ENCODE data around the gene PTPRZ1. TPM values are rescaled to one million over a fixed set of nuclear protein-coding genes. Genes with fewer than 3 reads are reported as not detected.

PTPRZ1 gene
- total RNA-seq, 1 experiment from 2014 or later: 105 TPM

GRCh38 chr7:121966276-121966934 is 93.4 kb downstream of the PTPRZ1 start:
- no peak for DNase-seq (ENCODE audit: low spot score)
- TF ChIP-seq MXD4 (CRISPR knock-in tag; IDR thresholded peaks at IDR 0.05; ENCODE audit: borderline replicate concordance) (no peak), AFF4 (CRISPR knock-in tag; IDR thresholded peaks at IDR 0.05; ENCODE audit: borderline replicate concordance) (no peak), E2F1 (CRISPR knock-in tag; IDR thresholded peaks at IDR 0.05) (no peak), ZNF532 (CRISPR knock-in tag; IDR thresholded peaks at IDR 0.05; ENCODE audit: borderline replicate concordance) (no peak), SOX15 (CRISPR knock-in tag; IDR thresholded peaks at IDR 0.05) (no peak), USF2 (CRISPR knock-in tag; IDR thresholded peaks at IDR 0.05) (no peak), CREM (CRISPR knock-in tag; IDR thresholded peaks at IDR 0.05) (no peak), NR2C2 (CRISPR knock-in tag; IDR thresholded peaks at IDR 0.05) (no peak), ERG (CRISPR knock-in tag; IDR thresholded peaks at IDR 0.05) (no peak)
- ATAC-seq: no peak
- H3K9me3 Mint-ChIP-seq: peaks cover 9% of the 10 kb centered on the region
- peak overlapping the region; percentile 89 for H3K27ac Mint-ChIP-seq
- peaks cover 58% of the 10 kb centered on the region for H3K4me1 Mint-ChIP-seq
- H3K4me3 Mint-ChIP-seq: no peak overlapping the region
- H3K36me3 Mint-ChIP-seq: peaks cover 26% of the 10 kb centered on the region
- ChIA-PET POLR2A (no interaction called here), CTCF (interaction anchor here (2.0 kb wide), 1 partner anchor 28 kb away, joined by 6 read pairs; no protein-coding TSS in a partner anchor)
- H3K27me3 Mint-ChIP-seq (ENCODE audit: low read depth): no peaks in the 10 kb centered on the region

- POLR2A ChIA-PET: no interaction called here
- peak overlapping the region; percentile 89 for H3K27ac Mint-ChIP-seq
- no peak for DNase-seq (ENCODE audit: low spot score)
- H3K36me3 Mint-ChIP-seq: peaks cover 26% of the 10 kb centered on the region
- H3K4me3 Mint-ChIP-seq: no peak overlapping the region
- no peak; the same call in 1 of the 2 replicates for ATAC-seq
- peaks cover 60% of the 10 kb centered on the region for H3K4me1 Mint-ChIP-seq
- H3K27me3 Mint-ChIP-seq (ENCODE audit: low read depth): no peaks in the 10 kb centered on the region
- H3K9me3 Mint-ChIP-seq: peaks cover 9% of the 10 kb centered on the region
- CTCF ChIA-PET: interaction anchor here (2.0 kb wide), 1 partner anchor 27 kb away, joined by 6 read pairs; no protein-coding TSS in a partner anchor
- no peak for TF ChIP-seq NFE2L1 (CRISPR knock-in tag; IDR thresholded peaks at IDR 0.05)
- TF ChIP-seq ZNF425 (CRISPR knock-in tag; conservative IDR thresholded peaks at IDR 0.05): no peak
- TF ChIP-seq FOXJ3 (CRISPR knock-in tag; IDR thresholded peaks at IDR 0.05; ENCODE audit: borderline replicate concordance): no peak
- no peak for TF ChIP-seq PRRX2 (CRISPR knock-in tag; IDR thresholded peaks at IDR 0.05)
- no peak for TF ChIP-seq ZMAT4 (CRISPR knock-in tag; IDR thresholded peaks at IDR 0.05)
- TF ChIP-seq ZNF512 (CRISPR knock-in tag; IDR thresholded peaks at IDR 0.05; ENCODE audit: borderline replicate concordance): no peak
- no peak for TF ChIP-seq MYBL2 (CRISPR knock-in tag; IDR thresholded peaks at IDR 0.05)
- no peak for TF ChIP-seq TP53 (CRISPR knock-in tag; IDR thresholded peaks at IDR 0.05)
- no peak for TF ChIP-seq ZNF219 (CRISPR knock-in tag; IDR thresholded peaks at IDR 0.05; ENCODE audit: borderline replicate concordance)
These were observed 94.0 kb downstream of the PTPRZ1 start for GRCh38 chr7:121966935-121967332.

Data from WTC11 (cell line).